OCI-LY7 (cell line): ENCODE results near the gene ADAM15.

ENCODE experiments used
- CTCF ChIP-seq: fragments of 200-600 bp; sonication (generic); conservative IDR thresholded peaks from 2 replicates; pipeline ENCODE4 v1.5.1; 2014; ENCODE audit warnings: mild to moderate bottlenecking, antibody characterized with exemption, low read length, moderate library complexity, mixed read lengths
- EZH2phosphoT487 ChIP-seq: fragments of 200-600 bp; sonication (generic); IDR thresholded peaks from 2 replicates; pipeline ENCODE4 v1.6.1; 2018; ENCODE audit warnings: low read depth, borderline replicate concordance, mild to moderate bottlenecking, mixed run types, antibody characterized with exemption, low read length, moderate library complexity, mixed read lengths

GRCh38 chr1:155078469-155079209, 27.5 kb downstream of the ADAM15 start, which contains the start of gene EFNA3:
- TF ChIP-seq CTCF: no peak
- TF ChIP-seq EZH2phosphoT487: no peak
